ENCODE data around the gene SHISA9.
A peak's percentile ranks its signal among the peaks of the same experiment; 100 is the strongest.
"Not testable (repeated sequence)": the region's sequence is repeated elsewhere in the genome, so short reads cannot be mapped to it uniquely, and the experiment has no call there.

The SHISA9 gene
- total RNA-seq = 0 to 0.25 (median 0.04) reads per million in 18 experiments

- no peak for DNase-seq
These were observed at the start of gene SHISA9 for GRCh38 chr16:12901597-12902461. TSS of gene SHISA9 (plus strand) at chr16:12901598.

DNA sequence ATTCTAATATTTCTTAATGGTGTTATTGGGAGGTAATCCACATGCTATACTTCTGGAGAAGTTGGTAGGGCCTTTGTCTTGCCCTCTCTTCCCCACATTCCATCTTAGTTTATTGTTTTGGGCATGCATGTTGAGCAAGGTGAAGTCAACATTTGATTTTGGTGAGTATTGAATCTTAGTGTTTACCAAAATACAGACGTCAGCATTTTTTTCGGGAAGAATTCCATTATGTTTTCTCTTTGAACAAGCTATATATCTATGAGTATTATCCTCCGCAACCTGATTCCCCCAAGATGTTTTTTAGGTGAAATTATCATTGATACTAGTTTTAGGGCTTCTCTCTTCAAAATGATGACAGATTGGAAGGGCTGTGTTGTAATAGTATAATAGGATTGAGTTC lies 47.4 kb upstream of the SHISA9 start:
- DNase-seq = no peak

GRCh38 chr16:12857435-12857834 lies 44.0 kb upstream of the SHISA9 start:
- not testable (repeated sequence) for DNase-seq

- DNase-seq = no peak
These were observed 39.1 kb upstream of the SHISA9 start for GRCh38 chr16:12862327-12862726.

DNA sequence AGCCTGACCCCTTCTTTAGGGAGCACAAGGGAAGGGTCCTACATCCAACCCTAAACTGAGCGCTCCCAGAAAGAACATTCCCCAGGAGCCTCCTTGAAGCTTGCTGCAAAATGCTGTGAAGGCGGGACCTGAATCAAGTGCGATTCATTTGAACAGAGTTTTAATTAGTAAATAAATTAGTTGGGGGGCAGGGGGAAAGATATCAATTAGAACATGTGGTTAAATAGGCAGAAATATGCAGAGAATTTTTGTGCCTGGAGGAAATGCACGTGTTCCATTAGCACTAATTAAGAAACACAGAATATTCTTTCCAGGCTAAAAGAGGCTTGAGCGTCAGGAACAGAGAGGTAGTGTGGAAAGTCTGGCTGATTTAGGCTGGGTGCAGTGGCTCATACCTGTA lies 38.5 kb upstream of the SHISA9 start:
- DNase-seq = no peak

DNA sequence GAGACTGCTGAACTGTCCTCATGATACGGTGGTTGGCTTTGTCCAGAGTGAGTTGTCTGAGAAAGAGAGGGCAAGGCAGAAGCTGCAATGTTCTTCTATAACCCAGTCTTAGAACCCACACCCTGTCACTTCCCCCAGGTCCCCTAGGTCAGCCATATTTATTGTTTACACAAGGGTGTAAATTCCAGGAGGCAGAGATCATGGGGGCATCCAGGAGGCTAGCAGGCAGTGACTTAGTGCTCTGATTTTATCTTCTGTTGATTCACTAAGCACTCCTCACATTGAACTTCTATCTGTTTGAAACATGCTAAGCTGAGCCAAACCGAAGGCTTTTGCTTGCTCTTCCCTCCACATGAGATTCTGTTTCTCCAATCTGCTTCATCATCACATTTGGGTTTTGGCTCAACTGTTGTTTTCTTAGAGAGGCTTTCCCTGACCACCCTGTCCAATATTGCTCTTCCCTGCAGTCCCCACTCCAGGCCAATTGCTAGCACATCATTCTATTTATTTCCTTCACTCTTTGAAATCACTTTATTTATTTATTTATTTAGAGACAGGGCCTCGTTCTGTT lies 34.3 kb upstream of the SHISA9 start:
- no peak for DNase-seq

DNA sequence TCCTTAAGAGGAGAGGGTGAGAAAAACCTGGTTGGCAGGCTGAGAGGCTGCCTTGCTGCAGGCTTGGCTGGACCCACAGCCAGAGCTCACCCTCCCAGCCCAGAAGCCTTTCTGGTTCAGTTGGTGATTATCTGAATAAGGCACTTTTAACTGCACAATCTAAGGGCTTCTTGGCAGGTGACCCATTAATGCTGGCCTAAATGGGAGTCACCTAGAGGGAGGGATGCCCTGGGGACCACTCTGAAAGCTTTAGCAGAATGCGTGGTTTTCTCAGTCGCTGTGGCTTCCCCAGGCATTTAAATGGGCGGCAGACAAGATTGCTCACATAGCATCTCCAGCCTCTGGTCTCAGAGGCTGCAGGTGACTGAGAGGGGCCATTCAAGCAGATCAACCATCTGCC lies 33.2 kb upstream of the SHISA9 start:
- DNase-seq = no peak

- no peak for DNase-seq
These were observed 32.6 kb upstream of the SHISA9 start for GRCh38 chr16:12868788-12869187.

GRCh38 chr16:12869698-12870427 lies 31.5 kb upstream of the SHISA9 start:
- no peak for DNase-seq

GRCh38 chr16:12871784-12872183 lies 29.6 kb upstream of the SHISA9 start:
- no peak for DNase-seq

DNA sequence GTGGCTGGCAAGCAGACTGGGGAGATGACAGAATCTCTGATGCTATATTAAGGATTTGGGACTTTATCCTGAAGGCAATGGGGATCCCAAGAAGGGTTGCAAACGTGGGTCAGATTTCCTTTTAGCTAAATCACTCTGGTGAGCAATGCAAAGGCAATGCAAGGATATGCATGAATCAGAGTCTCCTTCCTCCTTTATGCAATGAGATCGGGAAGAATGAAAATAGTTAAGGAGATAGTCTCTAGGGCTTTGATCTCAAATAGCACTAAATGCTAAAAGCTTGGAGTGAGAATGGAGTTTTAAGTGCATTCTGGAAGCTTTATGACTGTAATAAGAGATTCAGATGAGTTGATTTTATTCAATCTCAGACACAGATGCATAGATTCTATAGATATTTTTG lies 27.2 kb upstream of the SHISA9 start:
- no peak for DNase-seq

GRCh38 chr16:12876778-12877177 lies 24.6 kb upstream of the SHISA9 start:
- DNase-seq = no peak

GRCh38 chr16:12878973-12879372 lies 22.4 kb upstream of the SHISA9 start:
- no peak for DNase-seq

DNA sequence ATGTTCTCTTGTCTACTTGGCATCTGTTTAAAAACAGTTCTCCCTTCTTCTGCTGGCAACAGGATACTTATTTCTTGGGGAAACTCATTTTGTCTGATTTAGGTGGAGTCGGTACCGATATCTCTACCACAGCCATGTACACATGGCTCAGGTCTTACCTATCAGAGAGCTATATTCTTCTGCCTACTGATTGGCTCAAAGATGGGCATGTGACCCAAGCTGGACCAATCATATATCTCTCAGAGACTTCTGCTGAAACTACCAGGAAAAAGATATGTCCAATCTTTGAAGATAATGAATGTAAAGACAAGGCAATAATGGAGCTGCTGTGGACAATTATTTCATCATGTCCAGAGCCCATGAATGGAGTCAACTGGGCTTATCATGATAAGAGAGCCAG lies 21.6 kb upstream of the SHISA9 start:
- DNase-seq = no peak

- no peak for DNase-seq
These were observed 20.2 kb upstream of the SHISA9 start for GRCh38 chr16:12881182-12881581.

- DNase-seq = no peak
These were observed 19.7 kb upstream of the SHISA9 start for GRCh38 chr16:12881740-12882139.

GRCh38 chr16:12885742-12886141 lies 15.7 kb upstream of the SHISA9 start:
- DNase-seq = no peak

DNA sequence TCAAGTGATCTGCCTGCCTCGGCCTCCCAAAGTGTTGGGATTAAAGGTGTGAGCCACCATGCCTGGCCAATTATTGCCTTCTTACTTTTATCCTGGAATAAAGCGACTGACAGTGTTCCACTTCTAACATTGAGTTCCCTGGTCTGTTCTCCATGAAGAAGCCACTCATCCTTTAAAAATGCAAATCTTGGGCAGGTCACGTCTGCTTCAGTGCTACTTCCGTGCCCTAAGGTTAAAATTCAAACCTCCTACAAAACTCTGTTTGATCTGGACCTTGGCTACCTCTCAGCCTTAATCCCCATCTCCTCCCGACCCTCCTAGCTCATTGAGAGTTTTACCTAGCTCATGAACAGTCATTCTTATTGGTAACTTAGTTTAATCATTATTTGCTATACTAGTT lies 9.6 kb upstream of the SHISA9 start:
- no peak for DNase-seq

GRCh38 chr16:12893050-12893750 lies 8.2 kb upstream of the SHISA9 start:
- no peak for DNase-seq

DNA sequence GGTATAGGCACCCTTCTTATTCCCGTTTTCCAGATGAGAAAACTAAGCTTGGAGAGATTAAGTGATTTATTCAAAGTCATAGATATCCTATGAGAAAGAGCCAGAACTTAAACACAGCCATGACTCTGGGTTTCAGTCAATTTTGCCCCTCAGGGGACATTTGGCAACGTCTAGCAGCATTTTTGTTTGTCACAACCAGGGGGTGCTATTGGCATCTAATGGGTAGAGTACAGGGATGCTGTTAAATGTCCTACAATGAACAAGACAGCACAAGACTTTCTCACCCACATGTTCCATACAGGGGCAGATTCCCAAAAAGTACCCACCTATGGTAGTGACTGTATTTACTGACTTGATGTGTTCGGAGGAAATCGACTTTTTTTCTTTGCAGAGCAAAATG lies 4.8 kb upstream of the SHISA9 start:
- DNase-seq = peak; percentile 8 to 23

DNA sequence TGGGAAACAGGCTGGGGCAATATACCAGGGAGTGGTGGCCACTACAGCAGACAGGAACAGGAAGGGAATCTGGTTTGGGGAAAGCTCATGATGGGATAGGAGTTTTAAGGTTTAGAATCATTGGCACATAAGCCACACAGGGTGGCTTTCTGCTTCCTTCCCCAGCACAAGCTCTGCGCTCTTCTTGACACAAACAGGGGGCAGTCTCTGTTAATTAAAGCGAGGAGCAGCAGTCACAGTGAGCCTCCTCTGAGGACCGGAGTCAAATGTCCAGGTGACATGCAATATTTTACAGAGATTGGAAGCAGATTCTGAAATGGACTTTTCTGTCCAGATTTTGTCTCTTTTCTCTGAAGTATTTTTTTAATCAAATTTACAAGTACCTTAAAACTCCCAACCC lies 2.8 kb upstream of the SHISA9 start:
- DNase-seq = no peak

- DNase-seq = no peak
These were observed 1.8 kb upstream of the SHISA9 start for GRCh38 chr16:12899529-12900143.

DNA sequence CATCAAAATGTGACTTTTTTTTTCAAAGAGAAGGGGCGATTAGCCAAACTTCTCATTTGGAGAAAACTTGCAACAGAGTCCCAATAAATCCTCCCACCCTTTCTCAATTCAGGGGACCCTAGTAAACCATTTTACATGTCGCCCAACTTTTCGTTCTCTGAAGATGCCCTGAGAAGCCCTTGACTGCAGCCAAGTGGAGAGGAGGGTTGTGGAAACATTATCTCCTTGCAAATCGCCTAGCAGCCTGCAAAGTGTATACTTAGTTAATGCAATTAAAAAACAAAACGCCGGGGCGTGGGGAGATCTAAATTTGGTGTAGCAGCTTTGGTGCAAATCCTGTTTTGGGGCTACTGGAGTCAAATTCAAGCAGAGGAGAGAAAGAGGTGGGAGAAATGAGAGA lies 1.2 kb upstream of the SHISA9 start:
- DNase-seq = no peak

All from inflammatory macrophage (primary cell).